Loucy (cell line): ENCODE measurements around the gene ATP8A2.

Experiments
- H2AFZ ChIP-seq: fragments of 200-600 bp; sonication (generic); 2 replicates; pipeline ENCODE4 v1.6.0; 2016; ENCODE audit warnings: antibody characterized with exemption, mild to moderate bottlenecking, low read length, moderate library complexity
- H3F3A ChIP-seq: fragments of 200-600 bp; 2 replicates; pipeline ENCODE4 v1.6.0; 2016; ENCODE audit warnings: antibody characterized with exemption, low read depth, mild to moderate bottlenecking
- H3K27me3 ChIP-seq: fragments of 200-600 bp; sonication (generic); 2 replicates; pipeline ENCODE4 v1.6.1; 2014; ENCODE audit warnings: low read length, mild to moderate bottlenecking; ENCODE audit not compliant: insufficient read depth, poor library complexity, severe bottlenecking
- H3K36me3 ChIP-seq: fragments of 200-600 bp; sonication (generic); 2 replicates; pipeline ENCODE4 v1.6.1; 2016; ENCODE audit warnings: low read length; ENCODE audit not compliant: insufficient read depth
- H3K4me1 ChIP-seq: fragments of 200-600 bp; sonication (generic); 2 replicates; pipeline ENCODE4 v1.5.1; 2014; ENCODE audit warnings: low read length, mild to moderate bottlenecking; ENCODE audit not compliant: insufficient read depth, poor library complexity, severe bottlenecking
- H3K4me2 ChIP-seq: fragments of 200-600 bp; sonication (generic); 2 replicates; pipeline ENCODE4 v1.6.0; 2014; ENCODE audit warnings: antibody characterized with exemption, low read length, low read depth, mild to moderate bottlenecking; ENCODE audit not compliant: poor library complexity, severe bottlenecking
- H3K4me3 ChIP-seq: fragments of 200-600 bp; sonication (generic); 2 replicates; pipeline ENCODE4 v1.5.1; 2014; ENCODE audit warnings: low read length, mild to moderate bottlenecking, mixed read lengths; ENCODE audit not compliant: poor library complexity, severe bottlenecking
- H3K79me2 ChIP-seq: fragments of 200-600 bp; sonication (generic); 2 replicates; pipeline ENCODE4 v1.6.1; 2014; ENCODE audit warnings: low read length; ENCODE audit not compliant: insufficient read depth
- H3K9ac ChIP-seq: fragments of 200-600 bp; sonication (generic); 2 replicates; pipeline ENCODE4 v1.6.0; 2014; ENCODE audit warnings: mild to moderate bottlenecking, low read depth, low read length, moderate library complexity; ENCODE audit not compliant: poor library complexity, severe bottlenecking
- H3K9me2 ChIP-seq: fragments of 200-600 bp; sonication (generic); replicated peaks from 2 replicates; pipeline ENCODE4 v1.6.1; 2016; ENCODE audit warnings: low read depth, low read length, mixed read lengths
- H3K9me3 ChIP-seq: fragments of 200-600 bp; sonication (generic); 2 replicates; pipeline ENCODE4 v1.6.1; 2014; ENCODE audit warnings: mild to moderate bottlenecking, antibody characterized with exemption, low read length, low read depth; ENCODE audit not compliant: insufficient read depth
- H4K20me1 ChIP-seq: fragments of 200-600 bp; sonication (generic); 2 replicates; pipeline ENCODE4 v1.6.0; 2014; ENCODE audit warnings: antibody characterized with exemption, low read length, mild to moderate bottlenecking; ENCODE audit not compliant: insufficient read depth, poor library complexity, severe bottlenecking
- CTCF ChIP-seq: fragments of 200-600 bp; sonication (generic); conservative IDR thresholded peaks from 2 replicates; pipeline ENCODE4 v1.5.1; 2014; ENCODE audit warnings: mild to moderate bottlenecking, antibody characterized with exemption, low read length
- EZH2phosphoT487 ChIP-seq: fragments of 200-600 bp; IDR thresholded peaks from 2 replicates; pipeline ENCODE4 v1.6.1; 2018; ENCODE audit warnings: antibody characterized with exemption, mild to moderate bottlenecking, moderate library complexity, borderline replicate concordance

Gene ATP8A2

DNA sequence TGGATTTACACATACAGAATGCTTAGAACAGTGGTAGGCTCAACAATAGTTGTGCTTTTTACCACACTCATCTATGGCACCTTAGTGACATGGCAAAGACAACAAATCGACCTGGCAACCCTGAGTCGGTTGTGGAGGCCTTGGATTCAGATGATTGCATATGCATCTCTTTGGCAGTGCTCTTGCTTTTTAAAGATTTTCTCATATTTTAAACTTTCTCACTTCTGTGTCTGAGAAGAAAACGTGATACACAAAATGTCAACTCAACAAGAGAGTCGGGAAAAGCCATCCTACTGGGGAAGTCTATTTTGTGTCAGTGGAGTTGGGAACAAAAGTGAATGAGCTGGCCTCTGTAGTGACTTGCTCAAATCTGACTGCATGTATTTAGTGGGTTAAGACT, 85.8 kb downstream of the ATP8A2 start:
- no peaks in the 10 kb centered on the region for H4K20me1 ChIP-seq
- no peaks in the 10 kb centered on the region for H3K9me3 ChIP-seq
- no peak overlapping the region for H3K4me2 ChIP-seq
- H3K9ac ChIP-seq = no peak overlapping the region
- H2AFZ ChIP-seq = no peak overlapping the region
- H3K27me3 ChIP-seq = no peaks in the 10 kb centered on the region
- H3K36me3 ChIP-seq = no peaks in the 10 kb centered on the region
- no peaks in the 10 kb centered on the region for H3K9me2 ChIP-seq
- H3K79me2 ChIP-seq = no peaks in the 10 kb centered on the region
- no peaks in the 10 kb centered on the region for H3F3A ChIP-seq
- no peaks in the 10 kb centered on the region for H3K4me1 ChIP-seq
- no peak for TF ChIP-seq CTCF
- no peak for TF ChIP-seq EZH2phosphoT487
- H3K4me3 ChIP-seq = no peak overlapping the region

DNA sequence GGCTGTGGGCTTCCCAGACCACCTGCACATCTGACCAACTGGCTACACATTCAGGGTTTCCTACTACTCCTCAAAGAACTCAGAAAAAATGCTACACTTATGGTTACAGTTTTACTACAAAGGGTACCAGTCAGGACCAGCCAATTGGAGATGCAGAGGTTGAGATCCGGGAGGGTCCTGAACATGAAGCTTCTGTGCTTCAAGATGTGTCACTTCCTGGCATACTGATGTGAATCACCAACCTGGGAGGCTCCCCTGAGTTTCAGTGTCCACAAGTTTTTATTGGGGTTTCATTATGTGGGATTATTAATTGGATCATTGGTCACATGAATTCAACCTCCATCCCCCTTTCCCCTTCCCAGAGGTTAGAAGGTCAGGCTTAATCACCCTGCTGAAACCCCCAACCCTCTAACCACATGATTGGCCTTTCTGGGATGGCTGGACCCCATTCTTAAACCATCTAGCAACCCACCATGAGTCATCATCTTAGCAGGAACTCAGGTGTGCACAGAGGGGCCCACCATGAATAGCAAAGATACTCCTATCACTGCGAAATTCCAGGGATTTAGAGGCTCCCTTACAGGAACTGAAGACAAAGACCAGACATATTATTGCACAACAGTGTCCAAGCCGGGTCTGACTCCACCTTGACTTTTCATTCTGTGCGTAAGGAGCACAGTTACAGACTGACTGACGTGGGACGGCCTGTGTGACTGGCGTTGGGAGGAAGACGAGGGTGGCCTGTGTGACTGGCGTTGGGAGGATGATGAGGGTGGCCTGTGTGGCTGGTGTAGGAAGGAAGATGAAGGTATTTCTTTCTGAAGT, 90.7 kb downstream of the ATP8A2 start:
- H3K4me3 ChIP-seq = no peak overlapping the region
- no peaks in the 10 kb centered on the region for H4K20me1 ChIP-seq
- H3K4me1 ChIP-seq = no peaks in the 10 kb centered on the region
- H3K79me2 ChIP-seq = no peaks in the 10 kb centered on the region
- H3K9me3 ChIP-seq = no peaks in the 10 kb centered on the region
- no peaks in the 10 kb centered on the region for H3F3A ChIP-seq
- H3K9ac ChIP-seq = no peak overlapping the region
- H3K36me3 ChIP-seq = no peaks in the 10 kb centered on the region
- no peaks in the 10 kb centered on the region for H3K9me2 ChIP-seq
- H3K27me3 ChIP-seq = no peaks in the 10 kb centered on the region
- no peak for TF ChIP-seq EZH2phosphoT487
- no peak overlapping the region for H3K4me2 ChIP-seq
- H2AFZ ChIP-seq = no peak overlapping the region

- H3K27me3 ChIP-seq = no peaks in the 10 kb centered on the region
- no peak overlapping the region for H3K9ac ChIP-seq
- H4K20me1 ChIP-seq = no peaks in the 10 kb centered on the region
- no peaks in the 10 kb centered on the region for H3K9me3 ChIP-seq
- no peak overlapping the region for H3K4me3 ChIP-seq
- TF ChIP-seq EZH2phosphoT487 (no peak), CTCF (no peak)
- no peaks in the 10 kb centered on the region for H3K36me3 ChIP-seq
- no peak overlapping the region for H3K4me2 ChIP-seq
- no peaks in the 10 kb centered on the region for H3K79me2 ChIP-seq
- no peaks in the 10 kb centered on the region for H3F3A ChIP-seq
- H3K4me1 ChIP-seq = no peaks in the 10 kb centered on the region
- no peak overlapping the region for H2AFZ ChIP-seq
- H3K9me2 ChIP-seq = no peaks in the 10 kb centered on the region
Observed at GRCh38 chr13:25463496-25463895, 91.7 kb downstream of the ATP8A2 start.

DNA sequence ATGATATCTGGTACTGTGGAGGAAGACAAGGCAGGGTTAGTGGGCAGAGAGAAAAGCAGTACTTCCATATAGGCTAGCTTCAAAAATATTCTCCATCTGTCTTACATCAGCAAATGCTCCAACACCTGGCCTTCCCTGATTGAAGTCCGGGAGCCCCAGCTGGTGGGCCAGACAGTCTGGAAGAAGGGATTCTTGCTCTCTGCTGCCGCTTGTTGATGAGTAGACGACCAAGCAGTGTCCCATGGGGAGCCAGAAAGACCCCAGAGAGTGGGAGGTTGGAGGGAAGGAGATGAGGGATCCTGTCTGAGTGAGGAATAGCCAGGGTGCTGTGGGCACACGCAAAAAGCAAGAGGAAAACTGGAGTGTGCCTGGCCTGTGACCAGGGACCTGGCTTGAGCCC, 95.1 kb downstream of the ATP8A2 start:
- no peak overlapping the region for H3K4me3 ChIP-seq
- H3K27me3 ChIP-seq = no peaks in the 10 kb centered on the region
- no peaks in the 10 kb centered on the region for H3K4me1 ChIP-seq
- H3K9me3 ChIP-seq = no peaks in the 10 kb centered on the region
- H3K79me2 ChIP-seq = no peaks in the 10 kb centered on the region
- H2AFZ ChIP-seq = no peak overlapping the region
- TF ChIP-seq CTCF (no peak), EZH2phosphoT487 (no peak)
- no peaks in the 10 kb centered on the region for H3F3A ChIP-seq
- H4K20me1 ChIP-seq = no peaks in the 10 kb centered on the region
- H3K4me2 ChIP-seq = no peak overlapping the region
- H3K9ac ChIP-seq = no peak overlapping the region
- no peaks in the 10 kb centered on the region for H3K36me3 ChIP-seq
- no peaks in the 10 kb centered on the region for H3K9me2 ChIP-seq
